ENCODE results near the gene RBBP6.
"Not testable (repeated sequence)": the region's sequence is repeated elsewhere in the genome, so short reads cannot be mapped to it uniquely, and the experiment has no call there.

Gene RBBP6

GRCh38 chr16:24568392-24568791 is 29.0 kb downstream of the RBBP6 start:
- no peak for DNase-seq (ENCODE audit: low read depth, low spot score)

DNA sequence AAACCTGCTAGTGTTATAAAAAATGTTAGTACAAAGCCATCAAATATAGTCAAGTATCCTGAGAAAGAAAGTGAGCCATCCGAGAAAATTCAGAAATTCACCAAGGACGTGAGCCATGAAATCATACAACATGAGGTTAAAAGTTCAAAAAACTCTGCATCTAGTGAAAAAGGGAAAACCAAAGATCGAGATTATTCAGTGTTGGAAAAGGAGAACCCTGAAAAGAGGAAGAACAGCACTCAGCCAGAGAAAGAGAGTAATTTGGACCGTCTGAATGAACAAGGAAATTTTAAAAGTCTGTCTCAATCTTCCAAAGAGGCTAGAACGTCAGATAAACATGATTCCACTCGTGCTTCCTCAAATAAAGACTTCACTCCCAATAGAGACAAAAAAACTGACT is 31.7 kb downstream of the RBBP6 start:
- no peak for DNase-seq (ENCODE audit: low read depth, low spot score)

DNA sequence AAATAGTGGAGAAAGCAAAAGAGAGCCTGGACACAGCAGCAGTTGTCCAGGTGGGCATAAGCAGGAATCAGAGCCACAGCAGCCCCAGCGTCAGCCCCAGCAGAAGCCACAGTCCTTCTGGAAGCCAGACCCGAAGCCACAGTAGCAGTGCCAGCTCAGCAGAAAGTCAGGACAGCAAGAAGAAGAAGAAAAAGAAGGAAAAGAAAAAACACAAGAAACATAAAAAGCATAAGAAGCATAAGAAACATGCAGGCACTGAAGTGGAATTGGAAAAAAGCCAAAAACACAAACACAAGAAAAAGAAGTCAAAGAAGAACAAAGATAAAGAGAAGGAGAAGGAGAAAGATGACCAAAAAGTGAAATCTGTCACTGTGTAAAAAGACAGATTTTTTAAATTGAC is 32.7 kb downstream of the RBBP6 start:
- DNase-seq (ENCODE audit: low read depth, low spot score): no peak

DNA sequence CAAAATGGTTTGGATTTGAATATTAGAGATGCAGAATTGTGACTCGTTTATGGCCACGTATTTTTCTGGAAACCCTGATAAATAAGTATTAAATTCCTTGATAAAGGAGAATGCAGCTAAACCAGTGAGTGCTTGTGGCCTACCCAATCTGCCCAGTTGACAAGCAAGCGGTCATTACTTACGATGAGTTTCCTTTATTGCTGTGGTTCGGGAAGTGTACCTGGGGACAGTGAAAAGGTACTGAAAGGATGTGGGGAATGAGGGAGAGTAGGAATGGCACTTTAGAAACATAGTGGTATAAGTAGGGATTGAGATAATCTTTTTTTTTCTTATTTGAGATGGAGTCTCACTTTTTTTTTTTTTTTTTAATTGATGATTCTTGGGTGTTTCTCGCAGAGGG is 33.8 kb downstream of the RBBP6 start:
- DNase-seq (ENCODE audit: low read depth, low spot score): no peak

- DNase-seq (ENCODE audit: low read depth, low spot score): not testable (repeated sequence)
Measured at GRCh38 chr16:24574515-24575485, 35.4 kb downstream of the RBBP6 start.

- not testable (repeated sequence) for DNase-seq (ENCODE audit: low read depth, low spot score)
Measured at GRCh38 chr16:24575791-24576190, 36.4 kb downstream of the RBBP6 start.

GRCh38 chr16:24577167-24577566 is 37.8 kb downstream of the RBBP6 start:
- no peak for DNase-seq (ENCODE audit: low read depth, low spot score)

- no peak for DNase-seq (ENCODE audit: low read depth, low spot score)
Measured at GRCh38 chr16:24580665-24581064, 41.3 kb downstream of the RBBP6 start.

GRCh38 chr16:24583494-24583893 is 44.1 kb downstream of the RBBP6 start:
- DNase-seq (ENCODE audit: low read depth, low spot score): no peak

DNA sequence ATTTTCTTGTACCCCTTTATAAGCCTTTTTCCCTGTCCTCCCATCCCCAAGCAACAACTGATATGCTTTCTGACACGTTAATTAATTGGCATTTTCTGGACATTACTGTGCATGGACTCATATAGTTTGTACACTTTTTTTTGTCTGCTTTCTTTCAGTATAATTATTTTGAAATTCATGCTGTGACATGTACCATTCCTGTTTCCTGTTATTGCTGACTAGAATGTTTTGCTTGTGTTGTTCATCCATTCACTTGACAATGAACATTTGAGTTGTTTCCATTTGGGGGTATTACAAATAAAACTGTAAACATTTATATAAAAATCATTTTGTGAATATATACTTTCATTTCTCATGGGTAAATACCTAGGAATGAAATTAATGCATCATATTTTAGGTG is 50.6 kb downstream of the RBBP6 start:
- DNase-seq (ENCODE audit: low read depth, low spot score): no peak

DNA sequence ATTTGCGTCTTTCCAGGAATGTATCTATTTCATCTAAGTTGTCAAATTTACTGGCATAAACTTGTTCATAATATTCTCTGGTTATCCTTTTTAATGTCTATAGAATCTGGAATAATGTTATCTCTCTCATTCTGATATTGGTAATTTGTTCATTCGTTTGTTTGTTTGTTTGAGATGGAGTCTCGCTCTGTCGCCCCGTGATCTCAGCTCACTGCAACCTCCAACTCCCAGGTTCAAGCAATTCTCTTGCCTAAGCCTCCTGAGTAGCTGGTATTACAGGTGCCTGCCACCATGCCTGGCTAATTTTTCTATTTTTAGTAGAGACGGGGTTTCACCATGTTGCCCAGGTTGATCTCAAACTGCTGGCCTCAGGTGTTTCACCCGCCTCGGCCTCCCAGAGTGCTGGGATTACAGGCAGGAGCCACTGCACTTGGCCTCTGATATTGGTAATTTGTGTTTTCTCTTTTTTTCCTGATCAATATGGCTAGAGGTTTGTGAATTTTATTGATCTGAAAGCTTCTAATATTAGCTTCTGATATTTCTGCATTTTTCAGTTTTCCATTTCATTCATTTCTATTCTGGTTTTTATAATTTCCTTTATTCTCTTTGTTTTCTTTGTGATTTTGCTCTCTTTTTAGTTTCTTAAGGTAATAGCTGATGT is 59.5 kb downstream of the RBBP6 start:
- DNase-seq (ENCODE audit: low read depth, low spot score): no peak

- no peak for DNase-seq (ENCODE audit: low read depth, low spot score)
Measured at GRCh38 chr16:24609417-24609739, 70.0 kb downstream of the RBBP6 start.

DNA sequence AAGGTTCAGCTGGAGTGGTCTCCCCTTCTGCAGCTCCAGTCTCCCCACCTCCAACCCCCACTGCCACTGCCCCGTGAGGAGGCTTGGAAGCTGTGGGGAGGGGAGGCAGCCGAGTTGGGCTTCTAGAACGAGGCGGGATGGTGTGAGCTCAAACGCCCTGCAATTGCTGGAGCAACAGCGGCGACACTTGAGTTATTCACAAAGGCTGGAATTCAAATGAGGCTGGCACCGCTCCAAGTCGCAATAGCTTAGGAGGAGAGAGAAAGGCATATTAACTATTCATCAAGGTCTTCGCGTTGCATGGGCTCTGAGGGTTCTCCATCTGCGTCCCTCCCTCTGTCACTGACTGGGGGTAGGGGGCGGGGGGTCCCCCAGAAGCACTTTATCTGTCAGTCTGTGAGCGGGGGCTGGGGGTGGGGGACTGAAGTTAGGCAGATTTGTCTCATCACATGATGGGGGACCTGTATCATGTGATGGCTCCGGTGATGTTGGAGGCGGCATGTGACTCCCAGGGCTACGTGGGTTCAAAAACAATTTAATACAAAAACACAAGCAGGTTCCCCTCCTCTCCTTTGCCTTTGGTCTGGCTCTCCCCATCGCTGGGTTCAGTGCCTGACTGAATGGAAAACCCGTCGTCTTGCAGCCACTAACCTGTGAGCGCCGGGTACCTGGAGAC is 70.5 kb downstream of the RBBP6 start:
- no peak for DNase-seq (ENCODE audit: low read depth, low spot score)

DNA sequence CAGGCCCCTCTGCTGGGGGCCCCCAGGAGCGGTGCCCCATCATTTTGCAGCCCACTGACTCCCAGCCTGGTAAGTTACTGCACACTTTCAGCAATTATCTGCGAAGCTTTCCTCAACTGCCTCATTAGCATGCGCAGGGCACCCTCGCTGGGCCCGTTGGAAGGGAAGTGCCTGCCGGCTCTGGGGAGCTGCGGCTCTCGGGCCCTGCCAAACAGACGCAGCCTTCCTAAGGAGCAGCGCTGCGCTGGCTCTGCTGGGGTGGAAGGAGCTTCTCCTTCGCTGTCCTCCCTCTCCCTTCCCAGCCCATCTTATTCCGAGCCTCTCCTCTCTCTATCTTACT is 71.0 kb downstream of the RBBP6 start:
- DNase-seq (ENCODE audit: low read depth, low spot score): no peak

- no peak for DNase-seq (ENCODE audit: low read depth, low spot score)
Measured at GRCh38 chr16:24611310-24611709, 71.9 kb downstream of the RBBP6 start.

DNA sequence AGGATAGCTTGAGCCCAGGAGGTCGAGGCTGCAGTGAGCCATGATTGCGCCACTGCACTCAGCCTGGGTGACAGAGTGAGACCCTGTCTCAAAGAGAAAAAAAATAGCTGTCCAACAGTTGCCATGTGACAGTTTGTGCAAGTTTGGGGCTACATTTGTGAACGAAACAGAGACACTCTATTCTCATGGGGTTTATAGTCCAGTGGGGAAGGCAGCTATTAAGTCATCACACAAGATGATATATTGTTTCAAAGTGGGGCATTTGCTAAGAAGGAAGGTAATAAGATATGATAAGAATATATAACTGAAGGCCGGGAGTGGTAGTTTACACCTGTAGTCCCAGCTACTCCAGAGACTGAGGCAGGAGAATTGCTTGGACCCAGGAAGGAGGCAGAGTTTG is 73.3 kb downstream of the RBBP6 start:
- DNase-seq (ENCODE audit: low read depth, low spot score): no peak

DNA sequence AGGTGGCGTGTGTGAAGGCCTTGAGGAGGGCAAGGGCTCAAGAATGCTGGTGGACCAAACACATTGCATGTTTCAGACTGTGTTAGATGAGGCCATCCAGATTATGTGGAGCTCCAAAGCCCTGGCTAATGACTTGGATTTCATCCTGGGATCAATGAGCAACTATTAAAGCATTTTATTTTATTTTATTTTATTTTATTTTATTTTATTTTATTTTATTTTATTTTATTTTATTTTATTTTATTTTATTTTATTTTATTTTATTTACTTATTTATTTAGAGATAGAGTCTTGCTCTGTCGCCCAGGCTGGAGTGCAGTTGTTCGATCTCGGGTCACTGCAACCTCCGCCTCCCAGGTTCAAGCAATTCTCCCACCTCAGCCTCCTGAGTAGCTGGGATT is 73.9 kb downstream of the RBBP6 start:
- not testable (repeated sequence) for DNase-seq (ENCODE audit: low read depth, low spot score)

GRCh38 chr16:24617502-24617901 is 78.1 kb downstream of the RBBP6 start:
- no peak for DNase-seq (ENCODE audit: low read depth, low spot score)
